Measurements from ENCODE around the gene EEF1AKMT3. TPM values are rescaled to one million over a fixed set of nuclear protein-coding genes. Genes with fewer than 3 reads are reported as not detected.
A peak's percentile ranks its signal among the peaks of the same experiment; 100 is the strongest.

The EEF1AKMT3 gene
- polyA plus RNA-seq, 1 experiment: 9.1 TPM

GRCh38 chr12:57755194-57755453, 17.3 kb upstream of the EEF1AKMT3 start:
- POLR2A ChIA-PET: no interaction called here
- DNase-seq (ENCODE audit: low read depth): no peak
- CTCF ChIA-PET: interaction anchor here (0.5 kb wide), 1 partner anchor 48 kb away, joined by 3 read pairs; no protein-coding TSS in a partner anchor
- H3K36me3 ChIP-seq (ENCODE audit: control insufficient read depth, insufficient read depth, low read length): no peaks in the 10 kb centered on the region; the same call in 1 of the 2 replicates
- peak overlapping the region; percentile 52 for H3K4me3 ChIP-seq (ENCODE audit: low read depth, low read length)
- TF ChIP-seq, protein P1, sequence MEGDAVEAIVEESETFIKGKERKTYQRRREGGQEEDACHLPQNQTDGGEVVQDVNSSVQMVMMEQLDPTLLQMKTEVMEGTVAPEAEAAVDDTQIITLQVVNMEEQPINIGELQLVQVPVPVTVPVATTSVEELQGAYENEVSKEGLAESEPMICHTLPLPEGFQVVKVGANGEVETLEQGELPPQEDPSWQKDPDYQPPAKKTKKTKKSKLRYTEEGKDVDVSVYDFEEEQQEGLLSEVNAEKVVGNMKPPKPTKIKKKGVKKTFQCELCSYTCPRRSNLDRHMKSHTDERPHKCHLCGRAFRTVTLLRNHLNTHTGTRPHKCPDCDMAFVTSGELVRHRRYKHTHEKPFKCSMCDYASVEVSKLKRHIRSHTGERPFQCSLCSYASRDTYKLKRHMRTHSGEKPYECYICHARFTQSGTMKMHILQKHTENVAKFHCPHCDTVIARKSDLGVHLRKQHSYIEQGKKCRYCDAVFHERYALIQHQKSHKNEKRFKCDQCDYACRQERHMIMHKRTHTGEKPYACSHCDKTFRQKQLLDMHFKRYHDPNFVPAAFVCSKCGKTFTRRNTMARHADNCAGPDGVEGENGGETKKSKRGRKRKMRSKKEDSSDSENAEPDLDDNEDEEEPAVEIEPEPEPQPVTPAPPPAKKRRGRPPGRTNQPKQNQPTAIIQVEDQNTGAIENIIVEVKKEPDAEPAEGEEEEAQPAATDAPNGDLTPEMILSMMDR (IDR thresholded peaks at IDR 0.05; ENCODE audit: insufficient read depth, low read depth, low read length): no peak
- H3K27me3 ChIP-seq (ENCODE audit: control insufficient read depth, insufficient read depth, low read length): peaks cover 6% of the 10 kb centered on the region

GRCh38 chr12:57755454-57756372, 16.7 kb upstream of the EEF1AKMT3 start:
- ChIA-PET CTCF (interaction anchor here (0.5 to 2.3 kb wide), 6 partner anchors 11 to 1899 kb away, joined by 3 to 12 read pairs (median 3); partner anchors contain the start of gene CYP27B1), POLR2A (no interaction called here)
- TF ChIP-seq, protein P1 (IDR thresholded peaks at IDR 0.05; ENCODE audit: insufficient read depth, low read depth, low read length): no peak
- Histone ChIP-seq H3K36me3 (ENCODE audit: control insufficient read depth, insufficient read depth, low read length) (no peaks in the 10 kb centered on the region; the same call in 1 of the 2 replicates), H3K27me3 (ENCODE audit: control insufficient read depth, insufficient read depth, low read length) (peaks cover 6% of the 10 kb centered on the region), H3K4me3 (ENCODE audit: low read depth, low read length) (peak overlapping the region; percentile 52)
- DNase-seq (ENCODE audit: low read depth): no peak

- TF ChIP-seq, protein P1 (IDR thresholded peaks at IDR 0.05; ENCODE audit: insufficient read depth, low read depth, low read length): peak; percentile 54
- Histone ChIP-seq H3K36me3 (ENCODE audit: control insufficient read depth, insufficient read depth, low read length) (no peaks in the 10 kb centered on the region; the same call in 1 of the 2 replicates), H3K27me3 (ENCODE audit: control insufficient read depth, insufficient read depth, low read length) (peaks cover 6% of the 10 kb centered on the region), H3K4me3 (ENCODE audit: low read depth, low read length) (no peak overlapping the region)
- ChIA-PET CTCF (interaction anchor here (0.6 to 2.3 kb wide), 7 partner anchors 10 to 1900 kb away, joined by 3 to 12 read pairs (median 3); partner anchors contain the start of genes CYP27B1 and TSFM), POLR2A (no interaction called here)
- no peak for DNase-seq (ENCODE audit: low read depth)
Measured at GRCh38 chr12:57756406-57757341, 15.7 kb upstream of the EEF1AKMT3 start.

GRCh38 chr12:57757771-57758170, 14.6 kb upstream of the EEF1AKMT3 start:
- TF ChIP-seq, protein P1 (IDR thresholded peaks at IDR 0.05; ENCODE audit: insufficient read depth, low read depth, low read length): no peak
- no peaks in the 10 kb centered on the region; the same call in 1 of the 2 replicates for H3K36me3 ChIP-seq (ENCODE audit: control insufficient read depth, insufficient read depth, low read length)
- POLR2A ChIA-PET: no interaction called here
- CTCF ChIA-PET: interaction anchor here (2.3 kb wide), 1 partner anchor 9 kb away, joined by 12 read pairs; the partner anchor contains the start of gene CYP27B1
- no peak for DNase-seq (ENCODE audit: low read depth)
- H3K27me3 ChIP-seq (ENCODE audit: control insufficient read depth, insufficient read depth, low read length): peaks cover 6% of the 10 kb centered on the region
- no peak overlapping the region for H3K4me3 ChIP-seq (ENCODE audit: low read depth, low read length)
